Measurements from ENCODE around the gene CFAP58.

CFAP58 gene

DNA sequence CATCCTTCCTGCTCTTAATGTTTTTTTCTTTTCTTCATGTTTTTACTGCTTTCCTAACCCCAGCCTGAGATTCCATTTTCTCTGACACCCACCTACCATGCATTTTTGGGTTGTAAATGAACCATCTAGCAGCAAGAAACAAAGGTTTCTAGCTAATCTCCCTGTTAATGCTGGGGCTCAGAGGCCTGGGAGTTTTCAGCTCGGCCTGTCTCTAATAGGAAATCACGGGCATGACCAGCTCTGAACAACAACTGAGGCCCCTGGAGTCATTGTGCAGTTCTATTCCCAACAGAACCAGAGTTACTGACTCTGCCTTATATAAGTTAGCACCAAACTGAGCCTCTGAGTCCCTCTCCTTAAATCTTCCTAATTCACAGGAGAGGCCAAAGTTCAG is 134.8 kb downstream of the CFAP58 start:
- H3K4me1 ChIP-seq (ENCODE audit: control insufficient read depth, insufficient read depth, low read length): peaks cover 8% of the 10 kb centered on the region
- H3K27ac ChIP-seq (ENCODE audit: low read depth, low read length): no peak overlapping the region
- no peaks in the 10 kb centered on the region for H3K36me3 ChIP-seq (ENCODE audit: control insufficient read depth, insufficient read depth, low read length)
- H3K4me3 ChIP-seq (ENCODE audit: low read depth, low read length): no peak overlapping the region
- no peaks in the 10 kb centered on the region for H3K9me3 ChIP-seq (ENCODE audit: control insufficient read depth, insufficient read depth, low read depth, low read length)
- no peaks in the 10 kb centered on the region for H3K27me3 ChIP-seq (ENCODE audit: control insufficient read depth, insufficient read depth, low read length)
- H3K9ac ChIP-seq (ENCODE audit: low read length): no peak overlapping the region

DNA sequence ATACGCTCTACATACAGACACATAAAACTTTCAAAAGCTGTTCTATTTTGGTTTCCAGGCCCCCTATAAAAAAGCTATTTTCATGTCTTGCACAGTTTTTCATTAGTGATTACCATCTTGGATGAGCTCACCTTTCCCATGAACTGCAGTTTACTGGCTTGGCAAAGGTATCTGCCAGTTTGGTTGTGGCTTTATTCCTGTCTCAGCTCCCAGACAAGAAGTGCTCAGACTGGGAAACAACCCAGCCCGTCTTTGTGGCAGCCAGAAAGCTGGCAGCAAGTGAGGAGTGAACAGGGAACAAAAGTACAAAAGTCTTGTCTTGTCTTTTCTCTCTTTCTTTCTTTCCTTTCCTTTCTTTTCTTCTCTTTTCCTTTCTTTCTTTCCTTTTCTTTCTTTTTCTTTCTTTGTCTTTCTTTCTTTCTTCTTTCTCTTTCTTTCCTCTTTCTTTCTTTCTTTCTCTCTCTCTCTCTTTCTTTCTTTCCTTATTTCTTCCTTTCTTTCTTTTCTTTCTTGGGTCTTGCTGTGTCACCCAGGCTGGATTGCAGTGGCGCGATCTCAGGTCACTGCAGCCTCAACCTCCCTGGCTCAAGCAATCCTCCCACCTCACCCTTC is 138.8 kb downstream of the CFAP58 start:
- Histone ChIP-seq H3K9ac (ENCODE audit: low read length) (no peak overlapping the region), H3K4me3 (ENCODE audit: low read depth, low read length) (no peak overlapping the region), H3K36me3 (ENCODE audit: control insufficient read depth, insufficient read depth, low read length) (no peaks in the 10 kb centered on the region), H3K27me3 (ENCODE audit: control insufficient read depth, insufficient read depth, low read length) (no peaks in the 10 kb centered on the region), H3K9me3 (ENCODE audit: control insufficient read depth, insufficient read depth, low read depth, low read length) (no peaks in the 10 kb centered on the region), H3K4me1 (ENCODE audit: control insufficient read depth, insufficient read depth, low read length) (peaks cover 8% of the 10 kb centered on the region), H3K27ac (ENCODE audit: low read depth, low read length) (no peak overlapping the region)

DNA sequence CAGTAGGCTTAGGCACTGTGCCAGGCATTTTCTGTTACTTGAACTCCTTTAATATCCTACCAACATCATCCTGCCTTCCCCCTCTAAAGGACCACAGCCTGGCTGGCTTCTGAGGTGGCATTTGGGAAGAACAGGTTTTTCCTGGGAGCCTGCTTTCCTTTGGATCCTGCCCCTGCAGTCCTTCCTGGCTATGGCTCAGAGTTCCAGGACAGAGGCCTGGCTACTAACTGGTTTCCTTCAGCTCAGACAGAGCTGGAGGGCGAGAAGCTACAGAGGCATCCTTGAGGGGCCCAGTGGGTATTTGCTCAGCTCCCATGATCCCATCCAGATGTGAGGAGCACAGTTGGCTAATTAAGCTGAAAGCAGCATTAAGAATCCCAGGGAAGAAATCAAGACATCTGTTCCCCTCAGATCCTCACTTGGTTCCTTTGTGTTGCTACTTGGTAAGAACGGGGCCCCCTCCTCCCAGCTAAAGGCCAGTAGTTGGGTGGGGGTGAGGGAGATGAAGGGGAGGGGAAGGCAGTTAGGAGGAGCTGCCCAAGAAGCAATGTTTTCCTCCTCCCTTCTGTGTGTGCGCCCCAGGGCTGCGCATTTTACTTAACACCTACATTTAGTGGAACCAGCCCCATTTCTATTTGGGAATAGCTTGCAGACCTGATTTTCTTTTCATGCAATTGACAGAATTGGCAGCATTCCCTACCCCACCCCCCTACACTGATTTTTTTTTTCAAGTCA is 144.9 kb downstream of the CFAP58 start:
- no peak overlapping the region for H3K9ac ChIP-seq (ENCODE audit: low read length)
- H3K9me3 ChIP-seq (ENCODE audit: control insufficient read depth, insufficient read depth, low read depth, low read length): no peaks in the 10 kb centered on the region
- H3K36me3 ChIP-seq (ENCODE audit: control insufficient read depth, insufficient read depth, low read length): no peaks in the 10 kb centered on the region
- H3K27ac ChIP-seq (ENCODE audit: low read depth, low read length): no peak overlapping the region
- H3K27me3 ChIP-seq (ENCODE audit: control insufficient read depth, insufficient read depth, low read length): no peaks in the 10 kb centered on the region
- no peak overlapping the region for H3K4me3 ChIP-seq (ENCODE audit: low read depth, low read length)
- no peaks in the 10 kb centered on the region for H3K4me1 ChIP-seq (ENCODE audit: control insufficient read depth, insufficient read depth, low read length)

DNA sequence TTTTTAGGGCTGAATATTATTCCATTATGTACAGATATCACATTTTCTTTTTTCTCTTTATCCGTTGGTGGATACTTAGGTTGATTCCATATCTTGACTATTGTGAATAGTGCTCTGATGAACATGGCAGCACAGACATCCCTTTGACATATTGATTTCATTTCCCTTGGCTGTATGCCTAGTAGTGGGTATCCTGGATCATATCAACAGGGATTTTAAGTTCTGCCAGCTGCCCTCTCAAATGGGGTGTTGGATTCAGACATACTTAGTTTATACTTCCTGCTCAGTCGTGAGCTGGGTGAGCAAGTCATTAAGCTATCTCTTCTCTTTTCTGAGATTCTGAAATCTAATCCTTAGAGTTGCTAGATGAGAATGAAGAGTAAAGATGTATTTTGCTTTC is 147.8 kb downstream of the CFAP58 start:
- H3K27me3 ChIP-seq (ENCODE audit: control insufficient read depth, insufficient read depth, low read length): no peaks in the 10 kb centered on the region
- H3K27ac ChIP-seq (ENCODE audit: low read depth, low read length): no peak overlapping the region
- H3K9ac ChIP-seq (ENCODE audit: low read length): no peak overlapping the region
- no peaks in the 10 kb centered on the region for H3K4me1 ChIP-seq (ENCODE audit: control insufficient read depth, insufficient read depth, low read length)
- H3K4me3 ChIP-seq (ENCODE audit: low read depth, low read length): no peak overlapping the region
- no peaks in the 10 kb centered on the region for H3K36me3 ChIP-seq (ENCODE audit: control insufficient read depth, insufficient read depth, low read length)
- no peaks in the 10 kb centered on the region for H3K9me3 ChIP-seq (ENCODE audit: control insufficient read depth, insufficient read depth, low read depth, low read length)

DNA sequence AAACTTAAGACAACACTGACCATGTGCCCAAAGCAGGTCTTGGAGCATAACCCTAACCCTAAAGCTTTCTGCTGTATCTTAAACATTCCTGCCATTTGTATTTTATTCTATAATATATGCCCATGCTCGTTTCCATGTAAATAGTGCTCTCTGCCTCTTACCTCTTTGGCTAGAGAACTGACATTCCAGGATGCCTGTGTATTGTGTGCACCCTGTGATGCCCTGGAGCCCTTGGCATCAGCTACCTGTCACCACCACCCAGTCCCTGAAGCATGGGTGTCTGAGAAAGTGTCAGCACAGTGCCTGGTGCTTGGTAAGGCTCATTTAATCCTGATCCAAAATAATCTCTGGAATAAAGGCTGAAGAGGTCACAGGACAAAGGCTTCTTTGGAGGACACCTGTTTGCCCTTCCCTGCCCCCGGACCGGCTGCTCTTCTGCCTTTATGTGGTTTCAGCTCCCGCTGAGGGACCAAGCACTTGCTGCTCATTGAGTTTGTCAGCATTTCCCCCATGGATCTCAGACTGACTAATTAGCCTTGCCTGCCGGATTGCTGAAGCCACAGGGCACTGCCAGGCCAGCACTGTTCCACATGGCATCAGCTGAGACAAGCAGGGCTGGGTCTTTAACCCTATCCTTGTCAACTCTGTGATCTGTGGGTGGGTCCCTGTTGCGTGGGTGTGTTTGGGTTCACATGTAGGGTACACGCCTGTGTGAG is 148.4 kb downstream of the CFAP58 start:
- H3K27me3 ChIP-seq (ENCODE audit: control insufficient read depth, insufficient read depth, low read length): no peaks in the 10 kb centered on the region

DNA sequence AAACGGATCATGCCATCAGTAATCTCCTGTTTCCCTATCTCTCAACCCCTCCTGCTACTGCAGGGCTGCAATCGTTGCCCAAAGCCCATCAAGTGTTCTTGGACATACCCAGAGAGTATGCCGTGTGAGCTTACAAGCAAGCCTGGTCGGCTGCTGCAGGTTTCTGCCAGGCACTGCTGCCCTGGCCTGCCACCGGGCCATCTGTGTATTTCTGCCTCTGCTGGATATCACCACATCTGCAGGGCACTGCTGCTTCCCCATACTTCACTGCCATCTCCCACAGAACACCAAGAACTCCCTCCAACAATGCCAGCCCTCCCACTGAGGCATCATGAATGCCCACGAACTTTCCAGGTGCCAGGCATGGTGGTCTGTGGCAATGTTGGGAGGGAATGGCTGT is 149.3 kb downstream of the CFAP58 start:
- no peak overlapping the region for H3K27ac ChIP-seq (ENCODE audit: low read depth, low read length)
- no peaks in the 10 kb centered on the region for H3K4me1 ChIP-seq (ENCODE audit: control insufficient read depth, insufficient read depth, low read length)
- no peaks in the 10 kb centered on the region for H3K36me3 ChIP-seq (ENCODE audit: control insufficient read depth, insufficient read depth, low read length)
- no peaks in the 10 kb centered on the region for H3K27me3 ChIP-seq (ENCODE audit: control insufficient read depth, insufficient read depth, low read length)
- H3K4me3 ChIP-seq (ENCODE audit: low read depth, low read length): no peak overlapping the region
- H3K9me3 ChIP-seq (ENCODE audit: control insufficient read depth, insufficient read depth, low read depth, low read length): no peaks in the 10 kb centered on the region
- H3K9ac ChIP-seq (ENCODE audit: low read length): no peak overlapping the region

More for the DNA sequence above, 148.4 kb downstream of the CFAP58 start:
- H3K9ac ChIP-seq (ENCODE audit: low read length): no peak overlapping the region
- no peak overlapping the region for H3K27ac ChIP-seq (ENCODE audit: low read depth, low read length)
- no peaks in the 10 kb centered on the region for H3K9me3 ChIP-seq (ENCODE audit: control insufficient read depth, insufficient read depth, low read depth, low read length)
- H3K4me1 ChIP-seq (ENCODE audit: control insufficient read depth, insufficient read depth, low read length): no peaks in the 10 kb centered on the region
- H3K36me3 ChIP-seq (ENCODE audit: control insufficient read depth, insufficient read depth, low read length): no peaks in the 10 kb centered on the region
- H3K4me3 ChIP-seq (ENCODE audit: low read depth, low read length): no peak overlapping the region
